ENCODE results near the gene CAPS.
A peak's percentile ranks its signal among the peaks of the same experiment; 100 is the strongest.

GRCh38 chr19:5864725-5865486 lies 49.1 kb upstream of the CAPS start:
- TF ChIP-seq POLR2AphosphoS5 (IDR thresholded peaks at IDR 0.05), result no peak
- TF ChIP-seq, protein P1, sequence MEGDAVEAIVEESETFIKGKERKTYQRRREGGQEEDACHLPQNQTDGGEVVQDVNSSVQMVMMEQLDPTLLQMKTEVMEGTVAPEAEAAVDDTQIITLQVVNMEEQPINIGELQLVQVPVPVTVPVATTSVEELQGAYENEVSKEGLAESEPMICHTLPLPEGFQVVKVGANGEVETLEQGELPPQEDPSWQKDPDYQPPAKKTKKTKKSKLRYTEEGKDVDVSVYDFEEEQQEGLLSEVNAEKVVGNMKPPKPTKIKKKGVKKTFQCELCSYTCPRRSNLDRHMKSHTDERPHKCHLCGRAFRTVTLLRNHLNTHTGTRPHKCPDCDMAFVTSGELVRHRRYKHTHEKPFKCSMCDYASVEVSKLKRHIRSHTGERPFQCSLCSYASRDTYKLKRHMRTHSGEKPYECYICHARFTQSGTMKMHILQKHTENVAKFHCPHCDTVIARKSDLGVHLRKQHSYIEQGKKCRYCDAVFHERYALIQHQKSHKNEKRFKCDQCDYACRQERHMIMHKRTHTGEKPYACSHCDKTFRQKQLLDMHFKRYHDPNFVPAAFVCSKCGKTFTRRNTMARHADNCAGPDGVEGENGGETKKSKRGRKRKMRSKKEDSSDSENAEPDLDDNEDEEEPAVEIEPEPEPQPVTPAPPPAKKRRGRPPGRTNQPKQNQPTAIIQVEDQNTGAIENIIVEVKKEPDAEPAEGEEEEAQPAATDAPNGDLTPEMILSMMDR (IDR thresholded peaks at IDR 0.05), result peak in 1 of 3 donors; percentile 35
